GM21723 (cell line): ENCODE measurements around the gene POU6F2.

Source experiments
- ATAC-seq: cut with Tn5 transposase; IDR thresholded peaks from one replicate; pipeline ENCODE4 v1.9.1; 2021; ENCODE audit warnings: mild to moderate bottlenecking, moderate library complexity; ENCODE audit not compliant: unreplicated experiment

Gene POU6F2

GRCh38 chr7:39248041-39248691 lies 270.5 kb downstream of the POU6F2 start:
- ATAC-seq, result no peak

- ATAC-seq, result no peak
Observed at GRCh38 chr7:39248692-39249090, 271.0 kb downstream of the POU6F2 start.

GRCh38 chr7:39249635-39250152 lies 272.0 kb downstream of the POU6F2 start:
- no peak for ATAC-seq

- no peak for ATAC-seq
Observed at GRCh38 chr7:39252916-39253315, 275.2 kb downstream of the POU6F2 start.

GRCh38 chr7:39259391-39260003 lies 281.8 kb downstream of the POU6F2 start:
- no peak for ATAC-seq

GRCh38 chr7:39260279-39260844 lies 282.7 kb downstream of the POU6F2 start:
- no peak for ATAC-seq

GRCh38 chr7:39261771-39262170 lies 284.1 kb downstream of the POU6F2 start:
- no peak for ATAC-seq

- no peak for ATAC-seq
Observed at GRCh38 chr7:39265641-39266591, 288.2 kb downstream of the POU6F2 start.

GRCh38 chr7:39269034-39269433 lies 291.3 kb downstream of the POU6F2 start:
- ATAC-seq, result no peak

GRCh38 chr7:39270018-39270417 lies 292.3 kb downstream of the POU6F2 start:
- ATAC-seq, result no peak

- no peak for ATAC-seq
Observed at GRCh38 chr7:39271402-39271801, 293.7 kb downstream of the POU6F2 start.

GRCh38 chr7:39272111-39272510 lies 294.4 kb downstream of the POU6F2 start:
- ATAC-seq, result no peak

GRCh38 chr7:39272691-39273090 lies 295.0 kb downstream of the POU6F2 start:
- ATAC-seq, result no peak

- no peak for ATAC-seq
Observed at GRCh38 chr7:39280337-39280736, 302.6 kb downstream of the POU6F2 start.

- ATAC-seq, result no peak
Observed at GRCh38 chr7:39285256-39285655, 307.5 kb downstream of the POU6F2 start.

GRCh38 chr7:39288303-39288702 lies 310.6 kb downstream of the POU6F2 start:
- ATAC-seq, result no peak

GRCh38 chr7:39291628-39292410 lies 314.1 kb downstream of the POU6F2 start:
- ATAC-seq, result no peak

- ATAC-seq, result no peak
Observed at GRCh38 chr7:39293056-39293823, 315.5 kb downstream of the POU6F2 start.

- ATAC-seq, result no peak
Observed at GRCh38 chr7:39294022-39294421, 316.3 kb downstream of the POU6F2 start.

GRCh38 chr7:39295796-39296195 lies 318.1 kb downstream of the POU6F2 start:
- no peak for ATAC-seq
